ENCODE measurements around the gene SLC37A1. TPM values are rescaled to one million over a fixed set of nuclear protein-coding genes. Genes with fewer than 3 reads are reported as not detected.

The SLC37A1 gene
- total RNA-seq, 1 donor from 2014 or later = 28.9 TPM

- intact Hi-C loops (cut with DNase I) = loop anchor here (10.0 kb wide), 1 partner anchor 224 kb away; no protein-coding TSS in a partner anchor
- no peak for TF ChIP-seq CTCF (IDR thresholded peaks at IDR 0.05)
- ATAC-seq (no peak), DNase-seq (no peak)
- Histone ChIP-seq H3K4me3 (no peak overlapping the region), H3K4me1 (peaks cover 9% of the 10 kb centered on the region), H3K27me3 (ENCODE audit: low read depth) (no peaks in the 10 kb centered on the region), H3K36me3 (no peaks in the 10 kb centered on the region), H3K9me3 (no peaks in the 10 kb centered on the region), H3K27ac (no peak overlapping the region)
These were observed 76.9 kb downstream of the SLC37A1 start for GRCh38 chr21:42590431-42591131.

- ATAC-seq (no peak), DNase-seq (no peak)
- no peaks in the 10 kb centered on the region for H3K36me3 ChIP-seq
- no peaks in the 10 kb centered on the region for H3K9me3 ChIP-seq
- peaks cover 9% of the 10 kb centered on the region for H3K4me1 ChIP-seq
- no peak overlapping the region for H3K4me3 ChIP-seq
- no peak overlapping the region for H3K27ac ChIP-seq
- intact Hi-C loops (cut with DNase I) = loop anchor here (10.0 kb wide), 1 partner anchor 223 kb away; no protein-coding TSS in a partner anchor
- no peaks in the 10 kb centered on the region for H3K27me3 ChIP-seq (ENCODE audit: low read depth)
- no peak for TF ChIP-seq CTCF (IDR thresholded peaks at IDR 0.05)
These were observed 77.7 kb downstream of the SLC37A1 start for GRCh38 chr21:42591170-42591869.

GRCh38 chr21:42592156-42592820, 78.6 kb downstream of the SLC37A1 start:
- no peak for TF ChIP-seq CTCF (IDR thresholded peaks at IDR 0.05)
- H3K27ac ChIP-seq = no peak overlapping the region
- H3K9me3 ChIP-seq = no peaks in the 10 kb centered on the region
- intact Hi-C loops (cut with DNase I) = loop anchor here (10.0 kb wide), 1 partner anchor 223 kb away; no protein-coding TSS in a partner anchor
- no peaks in the 10 kb centered on the region for H3K27me3 ChIP-seq (ENCODE audit: low read depth)
- ATAC-seq (no peak), DNase-seq (no peak)
- no peaks in the 10 kb centered on the region for H3K36me3 ChIP-seq
- peaks cover 9% of the 10 kb centered on the region for H3K4me1 ChIP-seq
- no peak overlapping the region for H3K4me3 ChIP-seq

- TF ChIP-seq CTCF (IDR thresholded peaks at IDR 0.05) = peak; percentile 82
- ATAC-seq (peak; percentile 91 to 93), DNase-seq (peak; percentile 75)
- no peaks in the 10 kb centered on the region for H3K9me3 ChIP-seq
- no peak overlapping the region for H3K27ac ChIP-seq
- no peak overlapping the region for H3K4me3 ChIP-seq
- intact Hi-C loops (cut with DNase I) = loop anchor here (10.0 kb wide), 1 partner anchor 222 kb away; no protein-coding TSS in a partner anchor
- H3K36me3 ChIP-seq = no peaks in the 10 kb centered on the region
- H3K27me3 ChIP-seq (ENCODE audit: low read depth) = no peaks in the 10 kb centered on the region
- peaks cover 9% of the 10 kb centered on the region for H3K4me1 ChIP-seq
These were observed 79.6 kb downstream of the SLC37A1 start for GRCh38 chr21:42593007-42593814.
